Upper lobe of right lung (tissue), 1 donor: ENCODE results near the gene TTYH1. TPM values are rescaled to one million over a fixed set of nuclear protein-coding genes. Genes with fewer than 3 reads are reported as not detected.

Experiments used
- ATAC-seq: fragments of 200-7000 bp; cut with Tn5 transposase; one replicate; pipeline ENCODE4 v1.9.1; 2020; ENCODE audit warnings: mild to moderate bottlenecking, moderate library complexity
- DNase-seq: peaks from one replicate; pipeline ENCODE4 v3.0.0-alpha.2; 2020
- H3K27ac ChIP-seq: fragments of 200-600 bp; one replicate; pipeline ENCODE4 v1.8.0; 2022
- H3K27me3 ChIP-seq: fragments of 200-600 bp; one replicate; pipeline ENCODE4 v1.8.0; 2022; ENCODE audit warnings: mild to moderate bottlenecking
- H3K36me3 ChIP-seq: fragments of 200-600 bp; one replicate; pipeline ENCODE4 v1.8.0; 2022
- H3K4me1 ChIP-seq: fragments of 200-600 bp; one replicate; pipeline ENCODE4 v1.8.0; 2022
- H3K4me3 ChIP-seq: fragments of 200-600 bp; one replicate; pipeline ENCODE4 v1.8.0; 2022; ENCODE audit warnings: mild to moderate bottlenecking
- H3K9me3 ChIP-seq: fragments of 200-600 bp; one replicate; pipeline ENCODE4 v1.8.0; 2022
- intact Hi-C: fragments of 100-400 bp; cut with DNase I; formaldehyde crosslinking; loops from one replicate; pipeline ENCODE4 v1.11.0; 2022
- total RNA-seq: library from RNA; stranded (reverse); fragmentation: NEBNext Ultra II Directional; extraction: Animal tissue kit (Norgen Biotek cat#: 25700); gene quantifications from one replicate; pipeline ENCODE4 v1.2.1, GENCODE V29; 2021
- TF ChIP-seq, protein P1 (sequence below): fragments of 200-600 bp; IDR thresholded peaks from one replicate; pipeline ENCODE4 v1.8.0; 2022; ENCODE audit warnings: antibody characterized with exemption
- donor health status: DM: no; HTN: yes; CAD: no; lungs with severe emphysema.

Gene TTYH1
- total RNA-seq, 1 donor from 2014 or later: not detected

DNA sequence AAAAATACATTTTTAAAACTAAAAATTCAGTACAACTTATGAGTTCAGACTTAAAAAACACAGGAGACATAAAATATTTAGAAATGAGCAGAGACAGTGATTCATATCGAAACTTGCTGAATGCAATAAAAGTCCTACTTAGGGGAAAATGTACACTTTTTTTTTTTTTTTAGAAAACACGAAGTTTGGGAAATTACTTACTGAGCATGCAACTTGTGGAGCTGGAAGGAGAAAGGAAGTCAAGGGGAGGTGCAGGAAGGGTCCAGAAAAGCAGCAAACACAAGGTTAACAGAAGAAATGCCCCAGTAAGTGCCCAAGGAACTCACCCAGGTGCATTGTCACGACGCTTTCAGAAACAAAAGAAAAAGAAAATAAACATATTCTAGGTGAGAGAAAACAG is 31.9 kb upstream of the TTYH1 start:
- intact Hi-C loops: no loop called here
- Histone ChIP-seq H3K9me3 (no peaks in the 10 kb centered on the region), H3K27me3 (peaks cover 7% of the 10 kb centered on the region), H3K4me3 (no peak overlapping the region), H3K36me3 (no peaks in the 10 kb centered on the region), H3K4me1 (no peaks in the 10 kb centered on the region), H3K27ac (no peak overlapping the region)
- TF ChIP-seq, protein P1, sequence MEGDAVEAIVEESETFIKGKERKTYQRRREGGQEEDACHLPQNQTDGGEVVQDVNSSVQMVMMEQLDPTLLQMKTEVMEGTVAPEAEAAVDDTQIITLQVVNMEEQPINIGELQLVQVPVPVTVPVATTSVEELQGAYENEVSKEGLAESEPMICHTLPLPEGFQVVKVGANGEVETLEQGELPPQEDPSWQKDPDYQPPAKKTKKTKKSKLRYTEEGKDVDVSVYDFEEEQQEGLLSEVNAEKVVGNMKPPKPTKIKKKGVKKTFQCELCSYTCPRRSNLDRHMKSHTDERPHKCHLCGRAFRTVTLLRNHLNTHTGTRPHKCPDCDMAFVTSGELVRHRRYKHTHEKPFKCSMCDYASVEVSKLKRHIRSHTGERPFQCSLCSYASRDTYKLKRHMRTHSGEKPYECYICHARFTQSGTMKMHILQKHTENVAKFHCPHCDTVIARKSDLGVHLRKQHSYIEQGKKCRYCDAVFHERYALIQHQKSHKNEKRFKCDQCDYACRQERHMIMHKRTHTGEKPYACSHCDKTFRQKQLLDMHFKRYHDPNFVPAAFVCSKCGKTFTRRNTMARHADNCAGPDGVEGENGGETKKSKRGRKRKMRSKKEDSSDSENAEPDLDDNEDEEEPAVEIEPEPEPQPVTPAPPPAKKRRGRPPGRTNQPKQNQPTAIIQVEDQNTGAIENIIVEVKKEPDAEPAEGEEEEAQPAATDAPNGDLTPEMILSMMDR: no peak
- no peak for DNase-seq
- ATAC-seq: no peak

DNA sequence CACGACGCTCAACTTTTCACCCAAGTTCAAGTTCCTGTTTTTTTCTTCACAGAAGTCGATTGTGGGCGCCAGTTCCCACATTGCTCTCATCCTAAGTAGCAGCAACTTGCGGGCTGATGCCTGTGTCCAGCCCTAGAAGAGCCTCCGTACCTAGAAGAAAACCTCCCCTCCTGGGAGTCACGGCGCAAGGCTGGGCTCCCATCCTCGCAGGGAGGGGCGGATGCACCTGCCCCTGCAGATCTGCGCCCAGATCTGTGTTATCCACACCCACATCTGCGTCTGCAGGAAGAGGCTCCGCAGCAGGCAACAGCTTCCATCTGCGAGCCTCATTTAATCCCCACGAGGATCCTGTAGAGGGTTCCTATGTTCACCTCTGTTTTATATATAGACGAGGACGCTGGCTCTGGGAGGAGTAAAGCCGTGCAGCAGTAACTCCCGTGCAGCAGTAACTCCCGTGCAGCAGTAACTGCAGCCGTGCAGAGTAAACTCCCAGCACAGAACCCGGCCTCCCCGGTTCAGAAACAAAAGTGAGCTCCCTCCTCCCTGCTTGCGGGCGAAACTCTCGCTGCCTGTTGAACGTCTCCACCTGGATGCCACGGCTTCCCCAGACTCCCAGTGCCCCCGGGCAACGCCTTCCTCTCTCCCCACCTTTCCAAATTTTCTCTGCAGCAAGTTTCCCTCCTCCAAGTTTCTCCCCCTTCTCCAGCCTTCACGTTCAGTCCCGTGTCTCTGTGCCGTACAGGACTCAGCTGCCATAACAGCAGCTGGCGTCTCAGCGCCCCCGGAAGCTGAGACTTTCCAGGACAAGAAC is 27.1 kb upstream of the TTYH1 start:
- Histone ChIP-seq H3K4me1 (no peaks in the 10 kb centered on the region), H3K9me3 (no peaks in the 10 kb centered on the region), H3K36me3 (no peaks in the 10 kb centered on the region), H3K4me3 (peak overlapping the region; percentile 39), H3K27ac (peak overlapping the region; percentile 70), H3K27me3 (peaks cover 26% of the 10 kb centered on the region)
- TF ChIP-seq, protein P1: no peak
- intact Hi-C loops: no loop called here
- peak; percentile 69 for DNase-seq
- ATAC-seq: peak; percentile 60

DNA sequence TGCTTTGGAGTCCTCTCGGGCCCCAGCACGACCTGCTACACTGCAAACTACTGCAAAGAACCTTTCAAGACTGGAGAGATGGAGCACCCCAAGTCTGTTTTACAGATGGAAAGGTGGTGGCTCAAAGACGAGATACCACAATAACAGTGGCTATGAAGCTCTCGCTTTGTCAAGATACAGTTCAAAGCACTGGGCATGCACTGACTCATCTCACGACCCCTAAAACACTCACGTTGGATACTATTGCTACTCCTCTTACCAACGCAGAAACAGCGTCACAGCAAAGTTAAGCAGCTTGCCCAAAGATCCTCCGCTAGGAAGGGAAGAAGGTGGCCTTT is 26.5 kb upstream of the TTYH1 start:
- Histone ChIP-seq H3K27me3 (peaks cover 26% of the 10 kb centered on the region), H3K4me3 (peak overlapping the region; percentile 39), H3K27ac (peak overlapping the region; percentile 70)

DNA sequence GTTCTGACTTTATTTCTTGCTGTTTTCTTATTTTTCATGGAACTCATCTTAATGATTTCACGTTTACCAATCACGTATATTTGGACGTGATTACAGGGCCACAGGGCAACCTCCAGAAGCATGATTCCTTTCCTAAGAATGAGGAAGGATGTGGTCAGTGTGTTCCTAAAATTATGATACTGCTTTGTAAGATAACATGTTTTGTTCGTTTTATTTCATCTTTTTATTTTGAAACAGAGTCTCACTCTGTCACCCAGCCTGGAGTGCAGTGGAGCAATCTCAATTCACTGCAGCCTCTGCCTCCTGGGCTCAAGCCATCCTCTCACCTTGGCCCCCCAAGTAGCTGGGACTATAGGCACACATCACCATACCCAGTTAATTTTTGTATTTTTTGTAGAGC is 25.7 kb upstream of the TTYH1 start:
- intact Hi-C loops: no loop called here
- no peaks in the 10 kb centered on the region for H3K4me1 ChIP-seq
- no peaks in the 10 kb centered on the region for H3K9me3 ChIP-seq
- TF ChIP-seq, protein P1: no peak
- H3K27me3 ChIP-seq: peaks cover 26% of the 10 kb centered on the region
- H3K4me3 ChIP-seq: no peak overlapping the region
- ATAC-seq (peak; percentile 63), DNase-seq (no peak)
- H3K36me3 ChIP-seq: no peaks in the 10 kb centered on the region
- H3K27ac ChIP-seq: peak overlapping the region; percentile 70

More for the DNA sequence above, 26.5 kb upstream of the TTYH1 start:
- H3K36me3 ChIP-seq: no peaks in the 10 kb centered on the region
- intact Hi-C loops: no loop called here
- no peaks in the 10 kb centered on the region for H3K4me1 ChIP-seq
- TF ChIP-seq, protein P1: no peak
- no peak for ATAC-seq
- no peak for DNase-seq
- no peaks in the 10 kb centered on the region for H3K9me3 ChIP-seq

DNA sequence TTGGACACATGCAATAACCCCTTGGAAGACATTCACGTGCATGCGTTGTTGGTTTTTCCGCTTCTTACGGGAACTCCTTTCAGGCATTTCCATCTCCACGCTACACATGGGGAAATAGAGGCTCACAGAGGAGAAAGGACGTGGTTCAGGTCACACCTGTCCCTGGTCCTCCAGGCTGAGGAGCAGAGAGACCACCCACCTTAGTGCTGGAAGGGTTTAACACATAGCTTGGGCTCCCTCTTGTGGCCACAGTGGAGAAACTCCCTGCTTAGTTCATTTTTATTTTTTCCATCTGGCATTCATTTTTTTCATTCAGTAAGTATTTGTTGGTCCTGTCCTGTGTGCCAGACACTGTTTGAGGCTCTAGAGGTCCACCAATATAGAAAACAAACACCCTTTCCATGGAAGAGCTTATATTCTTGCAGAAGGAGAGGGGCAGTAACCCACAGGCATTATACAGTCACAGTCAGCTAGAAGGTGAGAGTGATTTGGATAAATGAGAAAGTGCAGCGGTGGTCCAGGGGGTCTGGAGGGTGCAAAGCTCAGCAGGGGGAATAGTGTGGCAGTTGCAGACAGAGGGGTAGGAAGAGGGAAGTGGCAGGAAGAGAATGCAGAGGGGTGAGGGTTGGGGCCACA is 24.2 kb upstream of the TTYH1 start:
- H3K4me1 ChIP-seq: no peaks in the 10 kb centered on the region
- H3K36me3 ChIP-seq: no peaks in the 10 kb centered on the region
- H3K9me3 ChIP-seq: no peaks in the 10 kb centered on the region
- TF ChIP-seq, protein P1: peak; percentile 75
- ATAC-seq (peak; percentile 58), DNase-seq (no peak)
- no peak overlapping the region for H3K27ac ChIP-seq
- H3K27me3 ChIP-seq: peaks cover 19% of the 10 kb centered on the region
- intact Hi-C loops: no loop called here
- H3K4me3 ChIP-seq: no peak overlapping the region
